AG08396 (cell line): ENCODE data around the gene GABRA4.

Experiments used
- DNase-seq: peaks from one replicate; pipeline ENCODE4 v3.0.0; 2012; ENCODE audit warnings: low spot score, mixed read lengths

GABRA4 gene

GRCh38 chr4:46979283-46979682 is 14.1 kb downstream of the GABRA4 start:
- DNase-seq: no peak

GRCh38 chr4:46977245-46977644 is 16.1 kb downstream of the GABRA4 start:
- DNase-seq: no peak

DNA sequence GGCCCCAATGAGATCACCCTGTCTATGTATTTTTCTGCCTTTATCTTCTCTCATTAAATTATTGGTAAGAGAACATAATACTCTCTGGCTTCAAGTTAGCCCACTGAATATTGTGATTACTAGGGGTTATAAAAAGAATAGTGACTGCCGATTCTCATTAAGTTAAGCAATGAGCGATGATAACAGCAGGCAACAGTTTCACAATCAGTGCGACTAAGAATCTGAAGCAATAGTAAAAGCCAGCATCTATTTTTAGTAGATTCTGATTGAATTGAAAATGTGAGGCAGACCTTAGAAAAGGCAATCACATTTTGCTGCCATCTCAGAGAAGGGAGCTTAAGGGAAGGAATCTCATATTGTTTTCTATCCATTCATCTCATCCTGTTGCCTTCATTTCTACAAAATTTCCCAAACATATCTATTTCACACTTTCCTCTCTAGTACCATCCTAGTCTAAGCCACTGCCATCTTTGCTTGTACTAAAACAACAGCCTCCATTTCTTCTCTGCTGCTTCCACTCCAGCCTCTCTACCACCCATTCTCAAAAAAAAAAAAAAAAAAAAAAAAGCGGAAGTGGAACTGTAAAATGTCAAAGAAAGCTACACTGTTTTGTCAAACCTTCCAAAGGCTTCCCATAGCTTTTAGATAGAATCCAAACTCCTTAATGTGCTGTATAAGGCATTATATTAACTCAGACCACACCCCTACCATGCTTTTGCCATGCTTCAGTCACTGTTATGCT is 17.4 kb downstream of the GABRA4 start:
- no peak for DNase-seq

DNA sequence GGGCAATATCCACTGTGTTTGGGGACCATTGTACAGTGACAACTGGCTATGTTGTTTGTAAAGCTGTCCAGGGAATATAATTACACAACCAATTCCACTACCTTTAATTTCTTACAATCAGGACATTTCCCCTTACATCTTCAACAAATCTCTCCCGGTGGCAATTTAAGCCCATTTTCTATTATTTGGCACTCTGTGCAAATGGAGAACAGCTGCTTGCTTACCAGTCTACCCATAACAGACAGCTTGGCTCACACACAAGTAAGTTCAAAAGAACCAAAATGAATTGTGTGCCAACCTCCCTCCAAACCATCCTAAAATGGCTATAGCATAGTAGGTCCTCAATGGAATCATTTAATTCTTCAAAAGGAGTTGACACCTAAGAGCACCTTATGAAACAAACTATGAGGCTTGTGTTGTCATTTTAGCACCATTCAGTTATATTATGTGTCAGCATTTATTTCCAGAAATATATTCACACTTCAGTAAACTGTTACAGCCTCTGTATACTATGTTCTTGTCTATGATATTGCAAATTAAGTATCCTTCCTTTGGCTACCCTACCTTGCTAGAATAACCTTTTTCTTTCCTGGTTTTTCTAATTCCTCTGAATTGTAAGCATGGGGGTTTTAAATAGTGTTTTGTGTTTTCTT is 18.4 kb downstream of the GABRA4 start:
- DNase-seq: no peak

DNA sequence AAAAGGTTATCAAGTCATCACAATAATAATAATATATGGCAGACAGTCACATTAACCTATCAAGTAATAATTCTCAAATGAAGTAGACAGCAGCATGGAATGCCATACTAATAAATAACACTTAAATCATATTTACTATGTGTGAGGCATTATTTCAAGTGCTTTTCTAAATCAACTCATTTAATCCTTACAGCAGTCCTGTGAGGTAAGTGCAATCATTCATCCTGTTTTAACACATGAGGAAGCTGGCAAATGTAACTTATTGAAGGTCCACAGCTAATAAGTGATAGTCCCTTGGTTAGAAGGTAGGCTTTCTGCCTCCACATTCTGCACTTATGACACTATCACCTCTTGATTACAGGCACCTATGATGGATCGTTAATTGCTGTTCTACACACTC is 24.5 kb downstream of the GABRA4 start:
- no peak for DNase-seq

DNA sequence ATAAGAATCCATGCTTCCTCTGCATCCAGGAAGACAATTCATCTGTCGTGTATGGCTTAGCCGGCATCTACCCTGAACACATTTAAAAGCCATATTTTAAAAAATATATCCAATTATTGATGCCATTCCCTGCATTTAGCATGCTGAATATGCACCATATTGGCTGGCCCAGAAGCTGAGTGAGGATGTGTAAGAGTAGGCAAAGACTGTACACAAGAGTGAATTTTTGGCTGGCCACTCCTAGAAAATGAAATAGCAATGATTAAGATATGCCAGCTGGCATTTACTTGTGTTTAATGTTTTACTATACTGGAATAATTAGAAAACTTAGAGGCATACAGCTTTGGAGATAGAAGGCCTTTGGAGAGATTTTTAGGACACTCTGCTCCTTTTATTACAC is 25.8 kb downstream of the GABRA4 start:
- no peak for DNase-seq

DNA sequence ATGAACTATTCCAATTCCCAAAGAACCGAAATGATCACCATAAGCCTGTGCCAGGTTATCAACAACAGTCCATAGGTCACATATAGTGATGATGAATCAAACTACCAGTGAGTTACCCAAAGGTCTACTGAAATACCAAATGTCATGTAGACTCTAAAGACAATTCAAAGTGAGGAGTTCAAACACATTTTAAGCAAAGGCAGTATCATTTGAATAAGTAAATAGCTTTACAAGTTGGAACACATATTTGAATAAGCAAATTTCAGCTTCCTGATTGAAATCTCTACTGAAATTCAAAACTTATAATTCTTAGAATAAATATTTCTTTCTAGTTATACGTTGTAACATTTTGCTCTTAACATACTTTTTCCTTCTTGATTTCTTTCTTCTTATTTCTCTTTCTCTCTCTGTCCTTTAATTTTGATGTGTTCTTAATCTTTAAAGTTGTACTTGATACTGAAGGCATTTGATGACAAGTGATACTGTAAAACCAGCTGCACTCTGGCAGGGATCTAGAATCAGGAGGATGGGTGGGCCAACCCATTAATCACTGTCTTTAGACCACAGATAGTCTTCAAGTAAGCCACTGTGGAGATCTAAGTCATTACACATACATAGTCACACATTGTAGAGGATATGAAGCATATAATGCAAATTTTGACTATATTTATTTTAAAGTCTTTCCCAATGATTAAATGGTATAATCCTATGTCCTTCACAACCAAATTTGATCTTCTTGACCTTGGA is 34.5 kb downstream of the GABRA4 start:
- DNase-seq: no peak

- DNase-seq: no peak
Observed at GRCh38 chr4:46956451-46956850, 36.9 kb downstream of the GABRA4 start.

DNA sequence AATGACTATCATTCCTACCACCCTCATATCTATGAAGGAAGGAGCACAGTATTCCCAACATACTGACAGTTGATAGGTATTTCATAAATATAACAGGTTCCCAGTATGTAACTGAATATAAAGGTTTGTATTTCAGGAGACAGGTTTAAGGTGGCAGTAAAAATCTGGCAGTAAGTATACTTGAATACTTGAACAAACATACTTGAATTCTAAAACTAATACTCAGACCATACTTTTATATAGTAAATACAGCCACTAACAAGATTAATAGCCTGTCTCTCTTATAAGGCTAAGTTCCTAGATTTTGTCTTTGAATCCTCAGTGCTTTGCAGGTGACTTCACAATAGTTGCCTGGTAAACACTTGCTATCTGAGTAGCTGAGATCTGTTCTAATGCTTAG is 37.8 kb downstream of the GABRA4 start:
- DNase-seq: no peak

DNA sequence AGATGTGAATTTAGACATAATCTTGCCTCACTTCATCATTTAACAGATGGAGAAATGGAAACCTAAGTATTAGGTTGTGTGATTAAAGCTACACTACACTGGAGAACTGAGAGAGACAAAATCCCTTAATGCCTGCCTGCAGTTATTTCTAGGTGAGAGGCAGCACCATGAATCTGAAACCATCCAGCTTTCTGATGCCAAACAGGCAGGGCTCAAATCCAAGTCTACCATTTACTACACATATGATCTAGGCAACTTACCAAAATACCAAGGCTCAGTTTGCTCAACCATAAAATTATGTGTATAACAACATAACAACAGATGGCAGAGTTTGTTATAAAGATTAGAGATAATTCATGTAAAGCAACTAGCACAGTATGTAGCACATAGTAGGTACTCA is 38.7 kb downstream of the GABRA4 start:
- no peak for DNase-seq

DNA sequence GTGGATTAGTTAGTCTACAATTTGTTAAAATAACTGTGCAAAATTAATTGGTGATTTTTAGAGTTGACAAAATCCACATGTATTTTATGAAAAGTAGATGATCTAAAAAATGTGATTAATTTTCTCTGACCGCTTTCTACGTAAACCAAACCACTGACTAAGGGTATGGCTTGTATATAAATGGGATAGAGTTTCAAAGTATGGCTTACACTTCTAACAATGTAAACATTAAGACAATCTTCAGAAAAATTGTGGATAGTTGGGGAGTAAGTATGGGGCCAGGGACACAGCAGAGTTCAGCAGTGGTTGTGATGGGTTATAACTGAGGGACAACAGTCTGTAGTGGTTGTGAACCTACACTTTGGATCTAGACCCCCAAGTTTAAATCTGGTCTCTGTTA is 39.8 kb downstream of the GABRA4 start:
- no peak for DNase-seq

DNA sequence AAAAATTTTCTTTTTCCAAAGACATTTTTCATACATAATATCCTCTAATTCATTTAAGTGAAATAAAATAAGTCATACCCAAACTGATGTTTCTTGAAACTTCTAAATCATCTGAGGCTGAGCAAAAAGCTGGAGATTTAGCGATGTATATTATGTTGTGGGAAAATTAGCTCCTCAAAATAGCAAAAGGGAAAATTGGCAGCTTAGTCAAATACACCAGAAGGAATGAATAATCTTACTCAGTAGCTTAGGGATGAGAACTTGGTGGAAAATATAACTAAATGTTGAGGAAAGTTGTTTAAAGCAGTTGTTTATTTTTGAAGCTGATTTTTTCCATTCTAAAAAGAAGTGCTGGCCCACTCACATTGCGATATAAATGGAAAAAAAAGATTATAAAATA is 40.9 kb downstream of the GABRA4 start:
- DNase-seq: no peak

- no peak for DNase-seq
Observed at GRCh38 chr4:46950826-46951225, 42.6 kb downstream of the GABRA4 start.

- DNase-seq: no peak
Observed at GRCh38 chr4:46949822-46950221, 43.6 kb downstream of the GABRA4 start.

GRCh38 chr4:46947541-46947940 is 45.8 kb downstream of the GABRA4 start:
- no peak for DNase-seq

GRCh38 chr4:46946919-46947536 is 46.4 kb downstream of the GABRA4 start:
- peak; percentile 4 for DNase-seq

DNA sequence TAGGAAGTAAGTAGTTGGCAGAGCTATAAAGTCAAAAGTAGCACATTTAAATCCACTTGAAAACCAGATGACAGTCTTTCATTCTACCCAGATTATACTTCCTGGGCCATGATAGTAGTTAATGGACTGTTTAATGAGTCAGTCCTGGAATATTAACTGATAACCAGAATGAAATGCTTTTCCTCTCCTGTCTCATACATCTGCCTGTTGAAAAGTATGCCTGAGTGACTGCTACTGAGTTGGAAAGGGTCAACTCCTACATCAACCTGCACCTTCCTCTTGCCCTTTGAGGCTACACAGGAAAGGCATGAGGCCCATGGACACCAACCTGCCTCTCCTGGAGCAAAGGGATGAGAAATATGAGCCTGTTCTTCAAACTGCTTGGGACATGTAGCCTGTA is 48.3 kb downstream of the GABRA4 start:
- DNase-seq: no peak

- DNase-seq: no peak
Observed at GRCh38 chr4:46944345-46944744, 49.0 kb downstream of the GABRA4 start.

- no peak for DNase-seq
Observed at GRCh38 chr4:46937493-46937892, 55.9 kb downstream of the GABRA4 start.

GRCh38 chr4:46934726-46935125 is 58.7 kb downstream of the GABRA4 start:
- DNase-seq: no peak

GRCh38 chr4:46933686-46934085 is 59.7 kb downstream of the GABRA4 start:
- no peak for DNase-seq

GRCh38 chr4:46931981-46932380 is 61.4 kb downstream of the GABRA4 start:
- DNase-seq: peak; percentile 50

DNA sequence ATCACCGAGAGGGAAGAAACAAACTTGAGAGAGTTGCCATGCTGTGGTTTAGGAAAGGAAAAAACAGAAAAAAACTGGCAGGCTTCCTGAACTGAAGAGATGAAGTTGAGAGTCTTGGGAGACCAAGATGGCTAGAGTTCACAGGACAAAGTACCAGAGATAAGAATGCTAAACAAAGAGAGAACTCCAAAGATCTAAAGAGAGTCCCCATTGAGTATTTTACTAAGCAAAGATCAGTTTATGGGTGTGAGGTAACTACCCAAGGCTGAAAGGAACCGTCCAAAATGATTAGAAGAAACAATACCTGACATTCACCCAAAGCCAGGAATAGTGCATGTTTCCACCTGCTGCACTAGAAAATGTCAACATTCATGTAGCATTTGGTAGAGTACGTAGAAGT is 62.5 kb downstream of the GABRA4 start:
- no peak for DNase-seq
